ENCODE results near the gene YY1AP1. TPM values are rescaled to one million over a fixed set of nuclear protein-coding genes. Genes with fewer than 3 reads are reported as not detected.
"Not testable (repeated sequence)": the region's sequence is repeated elsewhere in the genome, so short reads cannot be mapped to it uniquely, and the experiment has no call there.

The YY1AP1 gene
- total RNA-seq, 6 donors from 2014 or later, result 49.3 to 225 (median 89.9) TPM

DNA sequence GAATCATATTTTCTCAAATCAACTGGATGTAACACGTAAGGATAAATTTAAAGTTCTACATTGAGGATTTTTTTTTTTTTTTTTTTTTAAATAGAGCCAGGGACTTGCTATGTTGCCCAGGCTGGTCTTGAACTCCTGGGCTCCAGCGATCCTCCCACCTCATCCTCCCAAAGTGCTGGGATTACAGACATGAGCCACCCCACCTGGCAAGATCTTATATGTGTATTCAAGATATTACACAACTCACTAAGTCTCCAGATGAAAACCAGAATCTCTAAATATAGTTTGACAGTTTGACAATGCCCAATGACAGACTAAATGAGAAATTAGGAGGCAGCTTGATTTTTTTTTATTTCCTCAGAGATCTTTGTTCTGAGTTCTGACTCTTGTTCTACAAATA, 6.8 kb downstream of the YY1AP1 start:
- H3K4me1 ChIP-seq, result peaks cover 9 to 56% (median 13%) of the 10 kb centered on the region in 4 donors
- ATAC-seq (ENCODE audit: low FRiP score in 2 of 2) (no peak), DNase-seq (no peak)
- H3K9me3 ChIP-seq, result no peaks in the 10 kb centered on the region
- H3K4me3 ChIP-seq, result no peak overlapping the region
- TF ChIP-seq POLR2AphosphoS5 (IDR thresholded peaks at IDR 0.05) (no peak), POLR2A (IDR thresholded peaks at IDR 0.05) (no peak), EP300 (IDR thresholded peaks at IDR 0.05) (no peak)
- TF ChIP-seq, protein P1, sequence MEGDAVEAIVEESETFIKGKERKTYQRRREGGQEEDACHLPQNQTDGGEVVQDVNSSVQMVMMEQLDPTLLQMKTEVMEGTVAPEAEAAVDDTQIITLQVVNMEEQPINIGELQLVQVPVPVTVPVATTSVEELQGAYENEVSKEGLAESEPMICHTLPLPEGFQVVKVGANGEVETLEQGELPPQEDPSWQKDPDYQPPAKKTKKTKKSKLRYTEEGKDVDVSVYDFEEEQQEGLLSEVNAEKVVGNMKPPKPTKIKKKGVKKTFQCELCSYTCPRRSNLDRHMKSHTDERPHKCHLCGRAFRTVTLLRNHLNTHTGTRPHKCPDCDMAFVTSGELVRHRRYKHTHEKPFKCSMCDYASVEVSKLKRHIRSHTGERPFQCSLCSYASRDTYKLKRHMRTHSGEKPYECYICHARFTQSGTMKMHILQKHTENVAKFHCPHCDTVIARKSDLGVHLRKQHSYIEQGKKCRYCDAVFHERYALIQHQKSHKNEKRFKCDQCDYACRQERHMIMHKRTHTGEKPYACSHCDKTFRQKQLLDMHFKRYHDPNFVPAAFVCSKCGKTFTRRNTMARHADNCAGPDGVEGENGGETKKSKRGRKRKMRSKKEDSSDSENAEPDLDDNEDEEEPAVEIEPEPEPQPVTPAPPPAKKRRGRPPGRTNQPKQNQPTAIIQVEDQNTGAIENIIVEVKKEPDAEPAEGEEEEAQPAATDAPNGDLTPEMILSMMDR (IDR thresholded peaks at IDR 0.05), result no peak
- H3K27me3 ChIP-seq, result no peaks in the 10 kb centered on the region
- peaks cover 6 to 38% (median 30%) of the 10 kb centered on the region in 4 donors for H3K36me3 ChIP-seq
- no peak overlapping the region for H3K27ac ChIP-seq
- WGBS, 2 donors, result 90 to 95% methylated on average over 2 of the region's 2 CpGs

DNA sequence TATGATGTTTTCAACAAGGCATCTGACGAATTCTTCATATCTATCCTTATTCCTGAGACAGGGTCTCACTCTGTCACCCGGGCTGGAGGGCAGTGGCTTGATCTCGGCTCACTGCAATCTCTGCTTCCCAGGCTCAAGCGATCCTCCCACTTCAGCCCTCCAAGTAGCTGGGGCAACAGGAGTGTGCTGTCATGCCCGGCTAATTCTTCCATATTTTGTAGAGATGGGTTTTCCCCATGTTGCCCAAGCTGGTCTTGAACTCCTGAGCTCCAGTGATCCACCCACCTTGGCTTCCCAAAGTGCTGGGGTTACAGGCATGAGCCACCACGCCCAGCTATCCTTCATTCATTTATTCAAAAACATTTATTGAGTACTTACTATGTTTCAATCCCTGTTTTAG, 8.0 kb downstream of the YY1AP1 start:
- WGBS, 2 donors, result 95 to 96% methylated on average over 6 of the region's 6 CpGs
- H3K4me1 ChIP-seq, result peaks cover 3 to 45% (median 4%) of the 10 kb centered on the region in 4 donors
- ATAC-seq (ENCODE audit: low FRiP score in 2 of 2), result no peak

DNA sequence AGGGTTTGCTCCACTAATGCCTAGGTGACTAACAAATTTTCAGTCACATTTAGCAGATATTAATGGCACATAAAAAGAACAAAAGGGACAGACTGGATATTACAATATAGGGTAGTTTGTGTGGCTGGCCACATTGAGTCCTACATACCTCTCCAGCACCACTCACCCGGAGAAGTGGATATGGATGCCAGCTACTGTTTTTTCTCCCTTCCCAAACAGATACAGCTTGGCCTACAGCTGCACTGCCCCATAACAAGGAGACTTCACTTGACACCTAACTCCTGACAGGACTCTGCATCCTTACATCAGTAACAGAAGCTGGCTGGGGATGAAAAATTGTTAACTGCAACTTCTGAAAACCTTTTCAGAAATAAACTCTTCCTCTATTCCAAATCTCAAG, 9.6 kb downstream of the YY1AP1 start:
- not testable (repeated sequence) for H3K9me3 ChIP-seq; H3K4me3 ChIP-seq; H3K27ac ChIP-seq; DNase-seq; ATAC-seq (ENCODE audit: low FRiP score in 2 of 2); H3K27me3 ChIP-seq
- Histone ChIP-seq H3K4me1 (peaks cover 0 to 31% (median under 1%) of the 10 kb centered on the region in 4 donors), H3K36me3 (peaks cover 17 to 66% (median 57%) of the 10 kb centered on the region in 4 donors)
- WGBS, 2 donors, result 75 to 95% methylated on average over 1 of the region's 1 CpG

More for the DNA sequence above, 8.0 kb downstream of the YY1AP1 start:
- Histone ChIP-seq H3K9me3 (no peaks in the 10 kb centered on the region), H3K27me3 (no peaks in the 10 kb centered on the region), H3K36me3 (peaks cover 6 to 51% (median 42%) of the 10 kb centered on the region in 4 donors), H3K27ac (no peak overlapping the region), H3K4me3 (no peak overlapping the region)
- no peak for TF ChIP-seq POLR2AphosphoS5 (IDR thresholded peaks at IDR 0.05)
- no peak for TF ChIP-seq POLR2A (IDR thresholded peaks at IDR 0.05)
- TF ChIP-seq, protein P1 (IDR thresholded peaks at IDR 0.05), result no peak
- no peak for TF ChIP-seq EP300 (IDR thresholded peaks at IDR 0.05)
- no peak for DNase-seq

DNA sequence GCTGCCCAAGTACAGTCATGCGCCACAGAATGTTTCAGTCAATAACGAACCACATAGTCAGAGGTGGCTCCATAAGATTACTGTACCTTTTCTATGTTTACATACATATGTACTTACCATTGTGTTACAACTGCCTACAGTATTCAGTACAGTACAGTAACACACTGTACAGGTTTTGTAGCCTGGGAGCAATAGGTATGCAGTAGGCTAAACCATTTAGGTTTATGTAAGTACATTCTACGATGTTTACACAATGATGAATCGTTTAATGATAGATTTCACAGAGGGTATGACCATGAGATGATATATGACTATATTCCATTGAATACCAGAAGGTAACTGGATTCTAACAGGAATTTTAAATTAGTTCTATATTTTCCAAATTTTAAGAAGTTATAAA, 10.5 kb downstream of the YY1AP1 start:
- DNase-seq, result no peak
- H3K27ac ChIP-seq, result no peak overlapping the region
- 83 to 88% methylated on average over 4 of the region's 4 CpGs for WGBS, 2 donors
- TF ChIP-seq, protein P1 (IDR thresholded peaks at IDR 0.05), result no peak
- no peak for TF ChIP-seq POLR2A (IDR thresholded peaks at IDR 0.05)
- no peak for TF ChIP-seq POLR2AphosphoS5 (IDR thresholded peaks at IDR 0.05)
- no peak for TF ChIP-seq EP300 (IDR thresholded peaks at IDR 0.05)
- no peaks in the 10 kb centered on the region for H3K27me3 ChIP-seq
- ATAC-seq (ENCODE audit: low FRiP score in 2 of 2), result no peak
- H3K36me3 ChIP-seq, result peaks cover 22 to 75% (median 63%) of the 10 kb centered on the region in 4 donors
- H3K4me3 ChIP-seq, result no peak overlapping the region
- no peaks in the 10 kb centered on the region for H3K9me3 ChIP-seq
- H3K4me1 ChIP-seq, result peaks cover 0 to 26% (median 0%) of the 10 kb centered on the region in 4 donors

DNA sequence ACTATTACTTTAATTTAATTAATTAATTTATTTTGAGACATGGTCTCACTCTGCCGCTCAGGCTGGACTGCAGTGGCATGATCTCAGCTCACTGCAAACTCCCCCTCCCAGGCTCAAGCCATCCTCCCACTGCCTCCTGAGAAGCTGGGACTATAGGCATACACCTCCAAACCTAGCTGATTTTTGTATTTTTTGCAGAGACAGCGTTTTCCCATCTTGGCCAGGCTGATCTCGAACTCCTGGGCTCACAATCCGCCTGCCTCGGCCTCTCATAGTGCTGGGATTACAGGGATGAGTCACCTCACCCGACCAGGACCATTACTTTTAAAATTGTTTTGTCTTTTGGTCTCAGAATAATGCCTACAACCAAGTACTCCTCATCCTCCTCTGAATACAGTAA, 15.6 kb downstream of the YY1AP1 start:
- H3K36me3 ChIP-seq, result peaks cover 29 to 98% (median 90%) of the 10 kb centered on the region in 4 donors
- 94 to 96% methylated on average over 6 of the region's 6 CpGs for WGBS, 2 donors

More for the DNA sequence above, 15.6 kb downstream of the YY1AP1 start:
- no peak overlapping the region for H3K27ac ChIP-seq
- ATAC-seq (ENCODE audit: low FRiP score in 2 of 2) (no peak), DNase-seq (no peak)
- H3K27me3 ChIP-seq, result no peaks in the 10 kb centered on the region
- H3K4me3 ChIP-seq, result no peak overlapping the region
- H3K9me3 ChIP-seq, result no peaks in the 10 kb centered on the region
- H3K4me1 ChIP-seq, result no peaks in the 10 kb centered on the region
- TF ChIP-seq, protein P1 (IDR thresholded peaks at IDR 0.05), result no peak
